ENCODE data around the gene PIF1.

GRCh38 chr15:64836023-64836536, 10.6 kb upstream of the PIF1 start:
- TF ChIP-seq, protein P1, sequence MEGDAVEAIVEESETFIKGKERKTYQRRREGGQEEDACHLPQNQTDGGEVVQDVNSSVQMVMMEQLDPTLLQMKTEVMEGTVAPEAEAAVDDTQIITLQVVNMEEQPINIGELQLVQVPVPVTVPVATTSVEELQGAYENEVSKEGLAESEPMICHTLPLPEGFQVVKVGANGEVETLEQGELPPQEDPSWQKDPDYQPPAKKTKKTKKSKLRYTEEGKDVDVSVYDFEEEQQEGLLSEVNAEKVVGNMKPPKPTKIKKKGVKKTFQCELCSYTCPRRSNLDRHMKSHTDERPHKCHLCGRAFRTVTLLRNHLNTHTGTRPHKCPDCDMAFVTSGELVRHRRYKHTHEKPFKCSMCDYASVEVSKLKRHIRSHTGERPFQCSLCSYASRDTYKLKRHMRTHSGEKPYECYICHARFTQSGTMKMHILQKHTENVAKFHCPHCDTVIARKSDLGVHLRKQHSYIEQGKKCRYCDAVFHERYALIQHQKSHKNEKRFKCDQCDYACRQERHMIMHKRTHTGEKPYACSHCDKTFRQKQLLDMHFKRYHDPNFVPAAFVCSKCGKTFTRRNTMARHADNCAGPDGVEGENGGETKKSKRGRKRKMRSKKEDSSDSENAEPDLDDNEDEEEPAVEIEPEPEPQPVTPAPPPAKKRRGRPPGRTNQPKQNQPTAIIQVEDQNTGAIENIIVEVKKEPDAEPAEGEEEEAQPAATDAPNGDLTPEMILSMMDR (IDR thresholded peaks at IDR 0.05; ENCODE audit: low read length), result no peak
- TF ChIP-seq EZH2 (optimal IDR thresholded peaks at IDR 0.05; ENCODE audit: low read depth, low read length), result no peak
- TF ChIP-seq EZH2phosphoT487 (IDR thresholded peaks at IDR 0.05; ENCODE audit: low read length), result no peak

Data from MM.1S (cell line).